Right lobe of liver (tissue), 4 donors: ENCODE results near the gene SLC6A11.

Source experiments
- CTCF ChIP-seq, 4 donors: fragments of 200-600 bp in 3 of 4; fragments of 450-650 bp in 1 of 4; IDR thresholded peaks; one replicate each; pipeline versions ENCODE4 v1.5.1 to v1.8.0; 2016 to 2022; ENCODE audit warnings: antibody characterized with exemption in 4 of 4, mild to moderate bottlenecking in 2 of 4
- POLR2A ChIP-seq: fragments of 450-650 bp; IDR thresholded peaks from one replicate; pipeline ENCODE4 v1.6.1; 2017; ENCODE audit warnings: antibody characterized with exemption, mild to moderate bottlenecking
- donor health status: DM: no; HTN: no; CAD: no.
- donor health status: DM: no; HTN: no; CAD: no.
- donor health status: DM: no; HTN: yes; CAD: no.

- peak in 3 of 4 donors; percentile 6 to 42 (median 39) for TF ChIP-seq CTCF (IDR thresholded peaks at IDR 0.05)
- TF ChIP-seq POLR2A = no peak
Observed at GRCh38 chr3:10772271-10773161, 43.5 kb upstream of the SLC6A11 start.
